Activated CD8-positive, alpha-beta memory T cell treated with anti-CD3 and anti-CD28 coated beads for 1 hour (primary cell): ENCODE data around the gene CTIF.

Source experiments
- DNase-seq, 2 donors: peaks; one replicate each; pipeline ENCODE4 v3.0.0-alpha.2; 2020; ENCODE audit warnings: low read depth in 1 of 2; ENCODE audit errors: extremely low read depth in 1 of 2

The CTIF gene

GRCh38 chr18:48721312-48721711, 182.5 kb downstream of the CTIF start:
- DNase-seq: no peak

GRCh38 chr18:48723016-48723415, 184.2 kb downstream of the CTIF start:
- DNase-seq: no peak

- DNase-seq: no peak
Measured at GRCh38 chr18:48723837-48724236, 185.0 kb downstream of the CTIF start.

- DNase-seq: no peak
Measured at GRCh38 chr18:48724442-48724841, 185.6 kb downstream of the CTIF start.

GRCh38 chr18:48724939-48725338, 186.1 kb downstream of the CTIF start:
- DNase-seq: no peak

- DNase-seq: no peak
Measured at GRCh38 chr18:48725562-48725961, 186.7 kb downstream of the CTIF start.

- DNase-seq: no peak
Measured at GRCh38 chr18:48727681-48728080, 188.8 kb downstream of the CTIF start.

- DNase-seq: no peak
Measured at GRCh38 chr18:48728204-48728833, 189.5 kb downstream of the CTIF start.

- no peak for DNase-seq
Measured at GRCh38 chr18:48729404-48729803, 190.6 kb downstream of the CTIF start.

GRCh38 chr18:48730010-48730409, 191.2 kb downstream of the CTIF start:
- no peak for DNase-seq

GRCh38 chr18:48732767-48733424, 194.1 kb downstream of the CTIF start:
- no peak for DNase-seq

GRCh38 chr18:48733643-48734253, 194.9 kb downstream of the CTIF start:
- DNase-seq: no peak

- DNase-seq: no peak
Measured at GRCh38 chr18:48734460-48734859, 195.6 kb downstream of the CTIF start.

- no peak for DNase-seq
Measured at GRCh38 chr18:48735080-48735676, 196.3 kb downstream of the CTIF start.

- no peak for DNase-seq
Measured at GRCh38 chr18:48735681-48736255, 196.9 kb downstream of the CTIF start.

- no peak for DNase-seq
Measured at GRCh38 chr18:48736321-48737260, 197.8 kb downstream of the CTIF start.

- no peak for DNase-seq
Measured at GRCh38 chr18:48739266-48740067, 200.6 kb downstream of the CTIF start.

GRCh38 chr18:48740068-48740440, 201.2 kb downstream of the CTIF start:
- DNase-seq: no peak

GRCh38 chr18:48740851-48741485, 202.1 kb downstream of the CTIF start:
- DNase-seq: no peak
